ENCODE data around the gene SYNDIG1.
"Not testable (repeated sequence)": the region's sequence is repeated elsewhere in the genome, so short reads cannot be mapped to it uniquely, and the experiment has no call there.

Gene SYNDIG1

GRCh38 chr20:24507182-24507853, 37.9 kb downstream of the SYNDIG1 start:
- Histone ChIP-seq H3K9ac (ENCODE audit: low read depth, low read length) (no peak overlapping the region), H3K4me3 (ENCODE audit: low read length) (no peak overlapping the region), H3K4me1 (ENCODE audit: insufficient read depth, low read length) (no peaks in the 10 kb centered on the region), H3K27ac (ENCODE audit: low read depth, low read length) (no peak overlapping the region), H3K27me3 (ENCODE audit: insufficient read depth, low read length) (no peaks in the 10 kb centered on the region), H3K9me3 (ENCODE audit: insufficient read depth, low read depth, low read length) (no peaks in the 10 kb centered on the region), H3K36me3 (ENCODE audit: insufficient read depth, low read length) (no peaks in the 10 kb centered on the region)
- WGBS = 83% methylated on average over 11 of the region's 11 CpGs

GRCh38 chr20:24512441-24512840, 43.0 kb downstream of the SYNDIG1 start:
- H3K27ac ChIP-seq (ENCODE audit: low read depth, low read length); H3K9ac ChIP-seq (ENCODE audit: low read depth, low read length); H3K4me3 ChIP-seq (ENCODE audit: low read length); H3K9me3 ChIP-seq (ENCODE audit: insufficient read depth, low read depth, low read length); H3K4me1 ChIP-seq (ENCODE audit: insufficient read depth, low read length); H3K36me3 ChIP-seq (ENCODE audit: insufficient read depth, low read length); H3K27me3 ChIP-seq (ENCODE audit: insufficient read depth, low read length): not testable (repeated sequence)
- WGBS = 90% methylated on average over 11 of the region's 11 CpGs

GRCh38 chr20:24518515-24518914, 49.1 kb downstream of the SYNDIG1 start:
- no peak overlapping the region for H3K27ac ChIP-seq (ENCODE audit: low read depth, low read length)
- no peaks in the 10 kb centered on the region for H3K4me1 ChIP-seq (ENCODE audit: insufficient read depth, low read length)
- H3K27me3 ChIP-seq (ENCODE audit: insufficient read depth, low read length) = no peaks in the 10 kb centered on the region
- no peaks in the 10 kb centered on the region for H3K36me3 ChIP-seq (ENCODE audit: insufficient read depth, low read length)
- H3K9ac ChIP-seq (ENCODE audit: low read depth, low read length) = no peak overlapping the region
- WGBS = 93% methylated on average over 6 of the region's 6 CpGs
- H3K4me3 ChIP-seq (ENCODE audit: low read length) = no peak overlapping the region
- H3K9me3 ChIP-seq (ENCODE audit: insufficient read depth, low read depth, low read length) = no peaks in the 10 kb centered on the region

GRCh38 chr20:24519476-24519875, 50.0 kb downstream of the SYNDIG1 start:
- WGBS = 97% methylated on average over 5 of the region's 6 CpGs
- no peaks in the 10 kb centered on the region for H3K9me3 ChIP-seq (ENCODE audit: insufficient read depth, low read depth, low read length)

GRCh38 chr20:24521032-24521431, 51.6 kb downstream of the SYNDIG1 start:
- Histone ChIP-seq H3K9ac (ENCODE audit: low read depth, low read length) (no peak overlapping the region), H3K4me1 (ENCODE audit: insufficient read depth, low read length) (no peaks in the 10 kb centered on the region), H3K36me3 (ENCODE audit: insufficient read depth, low read length) (no peaks in the 10 kb centered on the region), H3K4me3 (ENCODE audit: low read length) (no peak overlapping the region), H3K27me3 (ENCODE audit: insufficient read depth, low read length) (no peaks in the 10 kb centered on the region), H3K27ac (ENCODE audit: low read depth, low read length) (no peak overlapping the region), H3K9me3 (ENCODE audit: insufficient read depth, low read depth, low read length) (no peaks in the 10 kb centered on the region)
- 96% methylated on average over 3 of the region's 3 CpGs for WGBS

More at GRCh38 chr20:24519476-24519875, 50.0 kb downstream of the SYNDIG1 start:
- Histone ChIP-seq H3K36me3 (ENCODE audit: insufficient read depth, low read length) (no peaks in the 10 kb centered on the region), H3K9ac (ENCODE audit: low read depth, low read length) (no peak overlapping the region), H3K4me1 (ENCODE audit: insufficient read depth, low read length) (no peaks in the 10 kb centered on the region), H3K4me3 (ENCODE audit: low read length) (no peak overlapping the region), H3K27ac (ENCODE audit: low read depth, low read length) (no peak overlapping the region), H3K27me3 (ENCODE audit: insufficient read depth, low read length) (no peaks in the 10 kb centered on the region)

- WGBS = 93% methylated on average over 5 of the region's 5 CpGs
- H3K36me3 ChIP-seq (ENCODE audit: insufficient read depth, low read length) = no peaks in the 10 kb centered on the region
These were observed 53.3 kb downstream of the SYNDIG1 start for GRCh38 chr20:24522452-24523330.

GRCh38 chr20:24523661-24524060, 54.2 kb downstream of the SYNDIG1 start:
- Histone ChIP-seq H3K9ac (ENCODE audit: low read depth, low read length) (no peak overlapping the region), H3K4me1 (ENCODE audit: insufficient read depth, low read length) (no peaks in the 10 kb centered on the region), H3K27me3 (ENCODE audit: insufficient read depth, low read length) (no peaks in the 10 kb centered on the region), H3K36me3 (ENCODE audit: insufficient read depth, low read length) (no peaks in the 10 kb centered on the region), H3K27ac (ENCODE audit: low read depth, low read length) (no peak overlapping the region), H3K9me3 (ENCODE audit: insufficient read depth, low read depth, low read length) (no peaks in the 10 kb centered on the region), H3K4me3 (ENCODE audit: low read length) (no peak overlapping the region)
- 88% methylated on average over 5 of the region's 5 CpGs for WGBS

More at GRCh38 chr20:24522452-24523330, 53.3 kb downstream of the SYNDIG1 start:
- Histone ChIP-seq H3K27ac (ENCODE audit: low read depth, low read length) (no peak overlapping the region), H3K27me3 (ENCODE audit: insufficient read depth, low read length) (no peaks in the 10 kb centered on the region), H3K4me1 (ENCODE audit: insufficient read depth, low read length) (no peaks in the 10 kb centered on the region), H3K4me3 (ENCODE audit: low read length) (no peak overlapping the region), H3K9ac (ENCODE audit: low read depth, low read length) (no peak overlapping the region), H3K9me3 (ENCODE audit: insufficient read depth, low read depth, low read length) (no peaks in the 10 kb centered on the region)

DNA sequence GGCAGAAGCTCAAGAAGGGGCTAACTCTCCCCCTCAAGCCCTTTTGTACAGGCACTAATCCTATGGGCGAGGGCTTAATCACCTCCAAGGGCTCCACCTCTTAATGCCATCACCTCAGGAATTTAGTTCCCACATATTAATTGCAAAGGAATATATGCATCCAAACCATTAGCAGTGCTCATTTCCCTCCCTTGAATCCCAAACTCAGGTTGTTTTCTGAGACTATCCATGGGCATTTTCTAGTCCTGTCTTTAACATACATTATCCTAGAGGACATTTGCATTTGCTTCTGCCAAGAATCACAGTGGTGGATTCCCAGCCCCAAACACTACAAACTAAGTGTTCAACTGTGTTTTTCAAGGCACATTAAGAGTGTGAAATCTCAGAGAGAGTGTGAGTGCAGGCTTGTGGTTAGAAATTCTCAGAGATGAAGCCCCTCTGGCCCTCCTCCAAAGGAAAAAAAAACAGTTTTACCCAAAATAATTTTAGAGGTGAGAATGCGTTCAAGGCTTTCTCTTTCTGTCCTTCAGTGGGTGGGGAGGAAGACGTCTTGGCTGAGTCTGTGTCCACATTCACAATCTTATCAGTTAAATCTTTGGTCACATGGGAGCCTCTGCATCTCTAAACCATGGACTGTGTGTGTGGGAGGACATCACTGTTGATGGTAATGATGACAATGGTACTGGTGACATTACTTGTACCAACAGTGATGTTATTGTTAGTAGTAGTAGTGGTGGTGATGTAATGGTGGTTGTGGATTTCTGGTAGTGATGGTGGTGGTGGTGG, 59.3 kb downstream of the SYNDIG1 start:
- Histone ChIP-seq H3K36me3 (ENCODE audit: insufficient read depth, low read length) (no peaks in the 10 kb centered on the region), H3K9me3 (ENCODE audit: insufficient read depth, low read depth, low read length) (no peaks in the 10 kb centered on the region), H3K9ac (ENCODE audit: low read depth, low read length) (no peak overlapping the region), H3K4me3 (ENCODE audit: low read length) (no peak overlapping the region), H3K27ac (ENCODE audit: low read depth, low read length) (no peak overlapping the region), H3K27me3 (ENCODE audit: insufficient read depth, low read length) (no peaks in the 10 kb centered on the region), H3K4me1 (ENCODE audit: insufficient read depth, low read length) (no peaks in the 10 kb centered on the region)
- WGBS = 85% methylated on average over 2 of the region's 3 CpGs

- no peaks in the 10 kb centered on the region for H3K36me3 ChIP-seq (ENCODE audit: insufficient read depth, low read length)
- no peak overlapping the region for H3K9ac ChIP-seq (ENCODE audit: low read depth, low read length)
- no peaks in the 10 kb centered on the region for H3K27me3 ChIP-seq (ENCODE audit: insufficient read depth, low read length)
- no peaks in the 10 kb centered on the region for H3K9me3 ChIP-seq (ENCODE audit: insufficient read depth, low read depth, low read length)
- no peak overlapping the region for H3K4me3 ChIP-seq (ENCODE audit: low read length)
- no peaks in the 10 kb centered on the region for H3K4me1 ChIP-seq (ENCODE audit: insufficient read depth, low read length)
- WGBS = 91% methylated on average over 1 of the region's 1 CpG
- no peak overlapping the region for H3K27ac ChIP-seq (ENCODE audit: low read depth, low read length)
These were observed 59.9 kb downstream of the SYNDIG1 start for GRCh38 chr20:24529369-24529719.

DNA sequence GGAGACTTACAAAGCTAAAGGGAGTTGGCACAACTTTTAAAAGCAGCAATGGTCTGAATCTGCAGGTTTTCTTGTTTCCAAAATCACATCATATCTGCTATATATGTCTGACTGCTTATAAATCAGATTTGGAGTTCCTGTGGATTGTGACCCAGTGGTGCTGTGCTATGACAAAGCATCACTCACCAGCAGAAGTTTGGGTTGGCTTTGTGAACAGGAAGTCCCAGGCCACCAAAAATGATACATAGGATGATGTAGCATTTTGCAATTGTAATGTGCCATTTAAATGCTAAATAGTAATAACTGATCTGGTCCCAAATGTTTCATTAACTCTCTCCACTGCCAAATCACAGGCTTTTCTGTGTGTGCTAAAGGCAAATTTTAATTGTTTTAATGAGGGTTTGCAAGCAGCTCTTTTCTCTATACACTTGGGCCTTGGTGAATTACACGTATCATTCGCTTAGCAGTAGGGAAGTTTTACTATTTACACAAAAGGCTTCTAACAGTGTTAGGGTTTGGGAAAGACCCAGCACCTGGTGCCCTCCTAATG, 60.8 kb downstream of the SYNDIG1 start:
- no peaks in the 10 kb centered on the region for H3K27me3 ChIP-seq (ENCODE audit: insufficient read depth, low read length)
- no peak overlapping the region for H3K4me3 ChIP-seq (ENCODE audit: low read length)
- H3K9ac ChIP-seq (ENCODE audit: low read depth, low read length) = no peak overlapping the region
- H3K4me1 ChIP-seq (ENCODE audit: insufficient read depth, low read length) = no peaks in the 10 kb centered on the region
- H3K9me3 ChIP-seq (ENCODE audit: insufficient read depth, low read depth, low read length) = no peaks in the 10 kb centered on the region
- WGBS = 100% methylated on average over 2 of the region's 2 CpGs
- no peak overlapping the region for H3K27ac ChIP-seq (ENCODE audit: low read depth, low read length)
- H3K36me3 ChIP-seq (ENCODE audit: insufficient read depth, low read length) = no peaks in the 10 kb centered on the region

- H3K27me3 ChIP-seq (ENCODE audit: insufficient read depth, low read length) = no peaks in the 10 kb centered on the region
- no peak overlapping the region for H3K9ac ChIP-seq (ENCODE audit: low read depth, low read length)
- H3K27ac ChIP-seq (ENCODE audit: low read depth, low read length) = no peak overlapping the region
- no peak overlapping the region for H3K4me3 ChIP-seq (ENCODE audit: low read length)
- H3K4me1 ChIP-seq (ENCODE audit: insufficient read depth, low read length) = no peaks in the 10 kb centered on the region
- H3K36me3 ChIP-seq (ENCODE audit: insufficient read depth, low read length) = no peaks in the 10 kb centered on the region
- no peaks in the 10 kb centered on the region for H3K9me3 ChIP-seq (ENCODE audit: insufficient read depth, low read depth, low read length)
- 90% methylated on average over 2 of the region's 4 CpGs for WGBS
These were observed 61.8 kb downstream of the SYNDIG1 start for GRCh38 chr20:24531202-24531601.
